ENCODE measurements around the gene RFX4. TPM values are rescaled to one million over a fixed set of nuclear protein-coding genes. Genes with fewer than 3 reads are reported as not detected.

The RFX4 gene
- total RNA-seq, 2 donors from 2014 or later, result not detected

- ATAC-seq, result no peak
- no peak for DNase-seq
- intact Hi-C loops (cut with DNase I), result no loop called here
These were observed 60.2 kb downstream of the RFX4 start for GRCh38 chr12:106643000-106643399.

- intact Hi-C loops (cut with DNase I), result no loop called here
- DNase-seq (no peak), ATAC-seq (peak in 1 of 2 donors; percentile 58)
These were observed 61.7 kb downstream of the RFX4 start for GRCh38 chr12:106644335-106645073.

GRCh38 chr12:106645074-106645421, 62.2 kb downstream of the RFX4 start:
- DNase-seq (peak; percentile 23), ATAC-seq (peak; percentile 65 to 90)
- intact Hi-C loops (cut with DNase I), result no loop called here

GRCh38 chr12:106645465-106646330, 62.9 kb downstream of the RFX4 start:
- intact Hi-C loops (cut with DNase I), result no loop called here
- ATAC-seq (peak in 1 of 2 donors; percentile 61), DNase-seq (no peak)

- intact Hi-C loops (cut with DNase I), result no loop called here
- DNase-seq (no peak), ATAC-seq (no peak)
These were observed 63.7 kb downstream of the RFX4 start for GRCh38 chr12:106646472-106646871.

GRCh38 chr12:106647793-106648514, 65.2 kb downstream of the RFX4 start:
- intact Hi-C loops (cut with DNase I), result no loop called here
- ATAC-seq (no peak), DNase-seq (no peak)

GRCh38 chr12:106648736-106649135, 65.9 kb downstream of the RFX4 start:
- DNase-seq (no peak), ATAC-seq (no peak)
- intact Hi-C loops (cut with DNase I), result no loop called here

GRCh38 chr12:106651552-106651951, 68.7 kb downstream of the RFX4 start:
- ATAC-seq, result peak in 1 of 2 donors; percentile 70
- intact Hi-C loops (cut with DNase I), result no loop called here
- no peak for DNase-seq

- intact Hi-C loops (cut with DNase I), result no loop called here
- ATAC-seq (peak in 1 of 2 donors; percentile 51), DNase-seq (no peak)
These were observed 69.8 kb downstream of the RFX4 start for GRCh38 chr12:106652510-106653015.

GRCh38 chr12:106655577-106655976, 72.8 kb downstream of the RFX4 start:
- no peak for ATAC-seq

GRCh38 chr12:106657488-106657887, 74.7 kb downstream of the RFX4 start:
- intact Hi-C loops (cut with DNase I), result no loop called here
- DNase-seq, result no peak
- ATAC-seq, result peak in 1 of 2 donors; percentile 64

More at GRCh38 chr12:106655577-106655976, 72.8 kb downstream of the RFX4 start:
- intact Hi-C loops (cut with DNase I), result no loop called here
- no peak for DNase-seq

GRCh38 chr12:106663385-106663784, 80.6 kb downstream of the RFX4 start:
- intact Hi-C loops (cut with DNase I), result no loop called here
- no peak for ATAC-seq

GRCh38 chr12:106669216-106669615, 86.4 kb downstream of the RFX4 start:
- DNase-seq (no peak), ATAC-seq (no peak)
- intact Hi-C loops (cut with DNase I), result no loop called here

More at GRCh38 chr12:106663385-106663784, 80.6 kb downstream of the RFX4 start:
- no peak for DNase-seq

GRCh38 chr12:106670131-106670530, 87.3 kb downstream of the RFX4 start:
- ATAC-seq, result no peak
- intact Hi-C loops (cut with DNase I), result no loop called here
- DNase-seq, result no peak

GRCh38 chr12:106671840-106672239, 89.0 kb downstream of the RFX4 start:
- intact Hi-C loops (cut with DNase I), result no loop called here
- DNase-seq, result no peak
- ATAC-seq, result no peak

GRCh38 chr12:106672314-106673025, 89.7 kb downstream of the RFX4 start:
- ATAC-seq, result no peak
- DNase-seq, result no peak
- intact Hi-C loops (cut with DNase I), result no loop called here

- no peak for DNase-seq
- ATAC-seq, result no peak
- intact Hi-C loops (cut with DNase I), result no loop called here
These were observed 90.3 kb downstream of the RFX4 start for GRCh38 chr12:106673141-106673540.

GRCh38 chr12:106675651-106676435, 93.0 kb downstream of the RFX4 start:
- intact Hi-C loops (cut with DNase I), result no loop called here
- ATAC-seq, result no peak
- no peak for DNase-seq
